K562 (cell line): ENCODE measurements around the gene POU4F1. TPM values are rescaled to one million over a fixed set of nuclear protein-coding genes. Genes with fewer than 3 reads are reported as not detected.
A peak's percentile ranks its signal among the peaks of the same experiment; 100 is the strongest.

Source experiments
- ATAC-seq: fragments of 200-7000 bp; cut with Tn5 transposase; 3 replicates; pipeline ENCODE4 v1.9.1; 2020; ENCODE audit warnings: moderate library complexity
- BruUV-seq: library from RNA; stranded (reverse); fragments of 400-500 nt; replicated peaks from 2 replicates; lab custom pipeline; 2021; lab: Mats Ljungman, UMichigan
- CTCF ChIA-PET: fragments of 300-600 bp; formaldehyde crosslinking; extraction: SDS; loops from one replicate; lab custom pipeline; 2021; ENCODE audit warnings: low intra/inter-chr PET ratio; lab: Yijun Ruan, JAX
- POLR2A ChIA-PET: fragments of 300-600, 350-650 bp; sonication (Branson Sonifier 250); formaldehyde crosslinking; extraction: SDS; loops from one replicate; lab custom pipeline; 2021; ENCODE audit warnings: antibody characterized with exemption, inconsistent platforms; lab: Yijun Ruan, JAX
- DNase-seq, 4 experiments: peaks; one replicate each; pipeline versions ENCODE4 v3.0.0 to v3.0.0-alpha.2; 2011 to 2018; ENCODE audit warnings: low spot score in 3 of 4, mixed read lengths in 3 of 4; ENCODE audit errors: extremely low read depth in 1 of 4
- FAIRE-seq: peaks from 2 replicates; lab custom pipeline; 2011; peaks lifted over from hg19 to GRCh38; lab: Jason Lieb, UNC
- H2AFZ ChIP-seq: 2 replicates; pipeline ENCODE4 v1.6.0; 2011; ENCODE audit warnings: low read depth, low read length, control low read depth, inconsistent platforms
- H3K27ac ChIP-seq: fragments of 200-600 bp; 3 replicates; pipeline ENCODE4 v1.8.0; 2011; ENCODE audit warnings: low read depth, mild to moderate bottlenecking, control low read depth, inconsistent platforms, low read length, moderate library complexity, mixed read lengths; ENCODE audit errors: extremely low read depth
- H3K27me3 ChIP-seq, 2 experiments: fragments of 300-600 bp in 1 of 2; 2 replicates in 1 of 2; 3 replicates in 1 of 2; pipeline versions ENCODE4 v1.6.0 to v1.8.0; 2011; ENCODE audit warnings: inconsistent platforms in 2 of 2, low read length in 2 of 2, mild to moderate bottlenecking in 1 of 2, mixed read lengths in 1 of 2, moderate library complexity in 1 of 2; ENCODE audit not compliant: control insufficient read depth in 2 of 2, insufficient read depth in 2 of 2
- H3K36me3 ChIP-seq: fragments of 300-600 bp; 3 replicates; pipeline ENCODE4 v1.8.0; 2011; ENCODE audit warnings: mild to moderate bottlenecking, low read length, inconsistent platforms; ENCODE audit not compliant: control insufficient read depth, insufficient read depth
- H3K4me1 ChIP-seq, 2 experiments: fragments of 200-600 bp in 1 of 2; replicated peaks in 1 of 2; 2 replicates in 1 of 2; 3 replicates in 1 of 2; pipeline versions ENCODE4 v1.5.1 to v1.8.0; 2011; ENCODE audit warnings: inconsistent platforms in 2 of 2, low read length in 2 of 2, mild to moderate bottlenecking in 1 of 2, mixed read lengths in 1 of 2, moderate library complexity in 1 of 2; ENCODE audit not compliant: control insufficient read depth in 2 of 2, insufficient read depth in 2 of 2
- H3K4me2 ChIP-seq: 2 replicates; pipeline ENCODE4 v1.6.1; 2011; ENCODE audit warnings: low read length, control low read depth, inconsistent platforms, mixed read lengths; ENCODE audit not compliant: insufficient read depth
- H3K4me3 ChIP-seq: fragments of 200-600 bp; sonication (generic), shearing (Covaris generic); 2 replicates; pipeline ENCODE4 v1.5.1; 2016; ENCODE audit warnings: control low read depth, inconsistent platforms
- H3K79me2 ChIP-seq: fragments of 200-600 bp; 3 replicates; pipeline ENCODE4 v1.8.0; 2011; ENCODE audit warnings: low read length, inconsistent platforms; ENCODE audit not compliant: control insufficient read depth, insufficient read depth
- H3K9ac ChIP-seq, 2 experiments: 2 replicates each; pipeline versions ENCODE4 v1.6.0 to v1.6.1; 2011; ENCODE audit warnings: low read depth in 2 of 2, low read length in 2 of 2, control low read depth in 1 of 2, inconsistent platforms in 1 of 2, mild to moderate bottlenecking in 1 of 2, mixed read lengths in 1 of 2; ENCODE audit not compliant: insufficient read depth in 1 of 2
- H3K9me1 ChIP-seq: one replicate; pipeline ENCODE4 v1.6.0; 2011; ENCODE audit warnings: inconsistent platforms, mild to moderate bottlenecking, low read length, moderate library complexity; ENCODE audit not compliant: control insufficient read depth, insufficient read depth
- H3K9me3 ChIP-seq: replicated peaks from 2 replicates; pipeline ENCODE4 v1.5.1; 2011; ENCODE audit warnings: low read depth, low read length, inconsistent platforms; ENCODE audit not compliant: control insufficient read depth, insufficient read depth
- H4K20me1 ChIP-seq: replicated peaks from 2 replicates; pipeline ENCODE4 v1.6.1; 2011; ENCODE audit warnings: low read length, inconsistent platforms, mixed read lengths; ENCODE audit not compliant: control insufficient read depth, insufficient read depth
- ESRRA ChIP-seq: fragments of 450-650 bp; IDR thresholded peaks from 2 replicates; pipeline ENCODE4 v1.6.1; 2014; ENCODE audit warnings: low read depth, mild to moderate bottlenecking, moderate library complexity, borderline replicate concordance
- MAZ ChIP-seq, 2 experiments: fragments of 450-650 bp in 1 of 2; sonication (generic) in 1 of 2; formaldehyde crosslinking; IDR thresholded peaks in 1 of 2; conservative IDR thresholded peaks in 1 of 2; 2 replicates each; pipeline versions ENCODE4 v1.4.0 to v1.5.0; 2020; ENCODE audit warnings: mild to moderate bottlenecking in 1 of 2, missing genetic modification reagents in 1 of 2
- NR2C1 ChIP-seq, 2 experiments: fragments of 450-650 bp; IDR thresholded peaks; 2 replicates each; pipeline ENCODE4 v1.6.1; 2017; ENCODE audit warnings: mild to moderate bottlenecking in 2 of 2, antibody characterized with exemption in 1 of 2, inconsistent platforms in 1 of 2, missing compliant biosample characterization in 1 of 2, missing genetic modification characterization in 1 of 2
- PCBP2 ChIP-seq: fragments of 200-400 bp; formaldehyde crosslinking; IDR thresholded peaks from 2 replicates; pipeline ENCODE4 v1.6.1; 2018; ENCODE audit warnings: low read length, low read depth, mild to moderate bottlenecking, moderate library complexity; ENCODE audit not compliant: poor library complexity, severe bottlenecking
- RBM15 ChIP-seq: fragments of 200-400 bp; formaldehyde crosslinking; IDR thresholded peaks from 2 replicates; pipeline ENCODE4 v1.6.1; 2018; ENCODE audit warnings: mild to moderate bottlenecking, low read length, moderate library complexity; ENCODE audit not compliant: insufficient read depth
- REST ChIP-seq, 2 experiments: fragments of 450-650 bp; formaldehyde crosslinking in 1 of 2; IDR thresholded peaks; 2 replicates each; pipeline versions ENCODE4 v1.4.0 to v1.6.1; 2014 to 2020; ENCODE audit warnings: mild to moderate bottlenecking in 2 of 2, borderline replicate concordance in 1 of 2, low read depth in 1 of 2
- TRIM28 ChIP-seq: fragments of 450-650 bp; IDR thresholded peaks from 2 replicates; pipeline ENCODE4 v1.6.1; 2017
- VEZF1 ChIP-seq: fragments of 200-800 bp; sonication (Bioruptor generic); IDR thresholded peaks from 2 replicates; pipeline ENCODE4 v1.6.1; 2017; ENCODE audit warnings: missing genetic modification characterization, missing compliant biosample characterization
- YY1 ChIP-seq, 3 experiments: IDR thresholded peaks; 2 replicates each; pipeline ENCODE4 v1.6.1; 2011; ENCODE audit warnings: low read length in 2 of 3, mild to moderate bottlenecking in 2 of 3, moderate library complexity in 2 of 3, borderline replicate concordance in 1 of 3, control low read depth in 1 of 3, low read depth in 1 of 3; ENCODE audit not compliant: insufficient read depth in 3 of 3, insufficient replicate concordance in 2 of 3, control insufficient read depth in 1 of 3, insufficient read length in 1 of 3; ENCODE audit errors: extremely low read depth in 1 of 3
- WGBS: fragments of 100-300 bp; shearing (Covaris generic); methylation state at CpG from one replicate; pipeline ENCODE4 v1.1.6; 2016; ENCODE audit warnings: low coverage, mixed read lengths; ENCODE audit not compliant: insufficient coverage; ENCODE audit errors: missing lambda C conversion rate; 5-methylcytosine and 5-hydroxymethylcytosine counted together
- in situ Hi-C: fragments of 300-500 bp; cut with MboI; formaldehyde crosslinking; loops from 4 replicates; pipeline ENCODE4 v1.15.0; 2018; ENCODE audit warnings: inconsistent platforms, mixed read lengths
- intact Hi-C: fragments of 100-400 bp; cut with micrococcal nuclease; formaldehyde crosslinking; loops from 2 replicates; pipeline ENCODE4 v1.14.2; 2022
- polyA plus RNA-seq, 8 experiments: library from polyadenylated mRNA; depleted of rRNA in 4 of 8; stranded (reverse) in 5 of 8; unstranded in 3 of 8; fragments of >200 nt; fragmentation: Nextera tagmentation in 2 of 8; fragmentation: Illumina TruSeq in 1 of 8; extraction: Ambion mirVana in 2 of 8; extraction: Trizol in 1 of 8; gene quantifications; 2 replicates each; pipeline versions ENCODE4 v1.2.1 to v1.2.3, GENCODE V29; 2011 to 2014; ENCODE audit warnings: inconsistent platforms in 1 of 8, missing spikeins in 1 of 8
- total RNA-seq, 7 experiments: library from RNA; depleted of rRNA in 6 of 7; stranded (reverse); fragments of >200 nt in 6 of 7; fragmentation: Illumina TruSeq in 2 of 7; extraction: Trizol in 2 of 7; gene quantifications; 2 replicates each; pipeline versions ENCODE4 v1.2.1 to v1.2.3, GENCODE V29; 2011 to 2021; ENCODE audit warnings: low replicate concordance in 1 of 7

Gene POU4F1
- total and polyA plus RNA-seq, 9 of the 15 experiments (the other 6 are each of a cell fraction or from before 2014, with no cell fraction given) = 0.61 to 2.8 (median 1.5) TPM

- TF ChIP-seq YY1 (IDR thresholded peaks at IDR 0.05; ENCODE audit: borderline replicate concordance in 1 of 3, control insufficient read depth in 1 of 3, extremely low read depth in 1 of 3, insufficient read depth in 3 of 3, insufficient read length in 1 of 3, insufficient replicate concordance in 2 of 3, low read depth in 1 of 3, low read length in 2 of 3) = no peak
- no peak for TF ChIP-seq ESRRA
- no peak for TF ChIP-seq TRIM28
- TF ChIP-seq PCBP2 = no peak
Observed at GRCh38 chr13:78592584-78592983, 10.8 kb downstream of the POU4F1 start (continued).

GRCh38 chr13:78589206-78589605 lies 14.1 kb downstream of the POU4F1 start:
- DNase-seq = peak in 3 of 4 experiments; percentile 12 to 61 (median 40)
- intact Hi-C loops = no loop called here
- in situ Hi-C loops = no loop called here
- Histone ChIP-seq H3K27me3 (peaks cover 0 to 7% of the 10 kb centered on the region in 2 experiments; a peak in 2 of 5 replicates), H3K9ac (no peak overlapping the region), H4K20me1 (no peaks in the 10 kb centered on the region), H3K79me2 (no peaks in the 10 kb centered on the region), H3K4me2 (no peak overlapping the region), H3K36me3 (no peaks in the 10 kb centered on the region), H3K9me3 (no peaks in the 10 kb centered on the region), H3K27ac (no peak overlapping the region), H2AFZ (no peak overlapping the region), H3K4me3 (no peak overlapping the region), H3K4me1 (peaks cover 0 to 3% of the 10 kb centered on the region in 2 experiments; a peak in 2 of 5 replicates), H3K9me1 (no peaks in the 10 kb centered on the region)
- POLR2A ChIA-PET = no interaction called here
- no TSS peak for BruUV-seq
- WGBS = 3% methylated on average over 7 of the region's 7 CpGs
- peak; percentile 87 for ATAC-seq
- FAIRE-seq = no peak
- CTCF ChIA-PET = no interaction called here
- TF ChIP-seq RBM15 = no peak
- TF ChIP-seq NR2C1 (IDR thresholded peaks at IDR 0.05) = no peak
- TF ChIP-seq NR2C1 (tag; IDR thresholded peaks at IDR 0.05) = peak; percentile 26; the same call in 1 of the 2 replicates
- peak in 1 of 2 experiments; percentile 15; a peak in 1 of 4 replicates for TF ChIP-seq MAZ (CRISPR knock-in tag; conservative IDR thresholded peaks at IDR 0.05 in 1 of 2, IDR thresholded peaks at IDR 0.05 in 1 of 2)
- peak; percentile 73 for TF ChIP-seq VEZF1 (CRISPR knock-in tag)
- peak; percentile 98 for TF ChIP-seq REST (IDR thresholded peaks at IDR 0.05; ENCODE audit: borderline replicate concordance)
- peak; percentile 93 for TF ChIP-seq REST (CRISPR knock-in tag; IDR thresholded peaks at IDR 0.05; ENCODE audit: low read depth)
